GM21737 (cell line): Measurements from ENCODE around the gene RPP25.

Experiments used
- ATAC-seq: cut with Tn5 transposase; IDR thresholded peaks from one replicate; pipeline ENCODE4 v1.9.1; 2021; ENCODE audit warnings: mild to moderate bottlenecking, moderate library complexity; ENCODE audit not compliant: unreplicated experiment

The RPP25 gene, protein sequence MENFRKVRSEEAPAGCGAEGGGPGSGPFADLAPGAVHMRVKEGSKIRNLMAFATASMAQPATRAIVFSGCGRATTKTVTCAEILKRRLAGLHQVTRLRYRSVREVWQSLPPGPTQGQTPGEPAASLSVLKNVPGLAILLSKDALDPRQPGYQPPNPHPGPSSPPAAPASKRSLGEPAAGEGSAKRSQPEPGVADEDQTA

DNA sequence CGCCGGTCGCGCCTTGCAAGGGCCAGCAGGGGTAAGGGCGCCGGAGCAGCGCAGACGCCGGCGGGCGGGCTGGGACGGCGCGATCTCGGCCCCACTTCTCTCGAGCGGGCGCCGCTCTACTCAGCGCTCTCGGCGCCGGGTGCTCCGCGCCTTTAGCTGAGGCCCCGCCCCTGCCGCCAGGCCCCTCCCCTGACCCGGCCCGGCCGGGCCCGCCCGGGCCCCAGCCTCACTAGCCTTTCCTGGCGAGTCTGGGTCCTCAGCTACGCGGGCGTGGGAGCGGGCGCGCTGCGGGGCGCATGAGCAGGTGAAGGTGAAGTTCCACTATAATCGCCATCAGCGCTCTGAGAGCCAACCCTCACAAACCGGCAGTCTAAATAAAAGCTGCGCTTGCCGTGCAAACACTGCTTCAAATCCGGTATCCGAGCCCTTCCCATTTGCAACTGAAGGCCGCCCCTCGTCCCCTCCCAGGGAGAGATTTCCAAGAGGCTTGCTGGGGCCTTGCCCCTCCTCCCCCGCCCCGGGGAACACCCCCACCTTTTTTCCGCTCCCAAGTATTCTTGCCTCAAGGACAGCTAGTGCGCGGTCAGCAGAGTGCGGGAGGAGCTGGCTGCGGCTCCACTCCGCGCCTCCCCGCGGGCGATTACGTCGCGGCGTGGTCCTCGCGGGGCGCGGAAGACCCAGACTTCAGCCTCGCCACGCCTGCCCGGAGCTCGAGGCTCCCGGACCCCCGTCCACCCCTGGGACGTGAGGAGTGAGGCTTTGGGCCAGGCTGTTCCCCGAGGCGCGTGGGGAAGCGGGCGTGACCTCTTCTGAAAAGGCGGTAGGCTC is at the start of gene RPP25:
TSS of gene RPP25 (minus strand) at position 125 of the 828 bp plus-strand sequence. CDS start 189 bp downstream, outside the sequence.
- ATAC-seq, result no peak

DNA sequence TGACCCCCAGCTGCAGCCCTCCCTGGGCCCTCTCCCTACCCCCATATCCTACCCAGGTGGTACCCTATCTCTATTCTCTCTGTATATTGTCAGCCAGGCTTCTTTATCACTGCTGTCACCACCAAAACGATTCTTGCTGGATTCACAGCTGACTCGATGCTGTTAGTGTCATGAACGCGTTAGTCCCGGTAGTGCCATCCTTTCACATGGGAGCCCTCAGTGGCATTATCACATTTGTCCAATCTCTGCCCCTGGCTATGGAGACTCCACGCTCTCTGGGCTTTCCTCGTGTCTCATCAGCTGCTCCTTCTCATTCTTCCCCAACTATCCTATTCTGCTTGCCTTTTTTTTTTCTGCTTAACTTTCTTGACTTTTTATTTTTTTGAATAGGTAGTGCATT is 45.8 kb upstream of the RPP25 start:
- no peak for ATAC-seq

DNA sequence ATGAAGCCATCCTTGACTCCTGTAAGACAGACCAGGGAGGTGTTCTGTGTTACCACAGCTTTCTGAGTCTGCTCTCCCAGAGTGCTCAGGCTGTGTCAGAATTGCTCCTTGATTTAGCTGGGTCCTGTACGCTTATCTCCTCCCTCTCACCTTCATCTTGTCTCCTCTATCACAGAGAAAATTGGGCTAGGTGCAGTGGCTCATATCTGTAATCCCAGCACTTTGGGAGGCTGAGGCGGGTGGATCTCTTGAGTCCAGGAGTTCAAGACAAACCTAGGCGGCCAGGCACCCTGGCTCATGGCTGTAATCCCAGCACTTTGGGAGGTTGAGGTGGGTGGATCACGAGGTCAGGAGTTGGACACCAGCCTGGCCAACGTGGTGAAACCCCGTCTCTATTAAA is 44.7 kb upstream of the RPP25 start:
- no peak for ATAC-seq

DNA sequence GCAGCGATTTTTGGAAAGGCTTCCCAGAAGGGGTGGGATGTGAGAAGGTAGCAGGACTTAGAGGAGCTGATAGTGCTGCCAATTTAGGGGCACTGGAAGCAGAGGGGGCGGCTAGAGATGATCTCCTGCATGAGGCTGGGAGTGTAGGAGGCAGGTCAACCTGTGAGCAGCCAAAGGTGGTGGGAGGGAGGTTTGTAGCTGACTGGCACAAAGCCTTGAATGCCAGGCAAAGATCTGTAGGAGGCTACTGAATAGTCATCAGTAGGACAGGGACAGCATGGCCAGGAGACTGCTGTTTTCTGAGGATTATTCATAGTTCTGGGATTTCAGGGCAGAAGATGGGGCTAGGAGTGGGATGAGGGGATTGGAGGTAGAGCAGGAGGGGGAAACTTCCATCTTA is 41.0 kb upstream of the RPP25 start:
- no peak for ATAC-seq

DNA sequence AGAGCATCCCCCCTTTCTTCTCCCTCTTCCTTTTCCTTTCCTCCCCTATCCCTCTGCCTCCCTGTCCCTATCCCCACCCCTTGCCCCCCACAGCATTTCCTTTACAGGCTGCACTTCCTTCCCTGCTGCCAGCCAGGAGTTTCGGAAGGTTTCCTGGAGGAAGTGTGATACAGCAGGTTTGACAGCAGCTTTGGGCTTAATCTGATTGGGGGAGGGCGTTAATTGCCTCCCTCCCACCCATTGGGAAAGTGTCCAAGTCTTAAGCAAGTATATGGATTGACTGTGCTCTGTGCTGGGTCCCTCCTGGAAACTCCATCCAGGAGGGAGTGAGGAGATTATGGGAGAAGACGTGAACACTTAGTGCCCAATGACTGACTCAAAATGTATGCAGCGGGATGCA is 40.6 kb upstream of the RPP25 start:
- ATAC-seq, result no peak

DNA sequence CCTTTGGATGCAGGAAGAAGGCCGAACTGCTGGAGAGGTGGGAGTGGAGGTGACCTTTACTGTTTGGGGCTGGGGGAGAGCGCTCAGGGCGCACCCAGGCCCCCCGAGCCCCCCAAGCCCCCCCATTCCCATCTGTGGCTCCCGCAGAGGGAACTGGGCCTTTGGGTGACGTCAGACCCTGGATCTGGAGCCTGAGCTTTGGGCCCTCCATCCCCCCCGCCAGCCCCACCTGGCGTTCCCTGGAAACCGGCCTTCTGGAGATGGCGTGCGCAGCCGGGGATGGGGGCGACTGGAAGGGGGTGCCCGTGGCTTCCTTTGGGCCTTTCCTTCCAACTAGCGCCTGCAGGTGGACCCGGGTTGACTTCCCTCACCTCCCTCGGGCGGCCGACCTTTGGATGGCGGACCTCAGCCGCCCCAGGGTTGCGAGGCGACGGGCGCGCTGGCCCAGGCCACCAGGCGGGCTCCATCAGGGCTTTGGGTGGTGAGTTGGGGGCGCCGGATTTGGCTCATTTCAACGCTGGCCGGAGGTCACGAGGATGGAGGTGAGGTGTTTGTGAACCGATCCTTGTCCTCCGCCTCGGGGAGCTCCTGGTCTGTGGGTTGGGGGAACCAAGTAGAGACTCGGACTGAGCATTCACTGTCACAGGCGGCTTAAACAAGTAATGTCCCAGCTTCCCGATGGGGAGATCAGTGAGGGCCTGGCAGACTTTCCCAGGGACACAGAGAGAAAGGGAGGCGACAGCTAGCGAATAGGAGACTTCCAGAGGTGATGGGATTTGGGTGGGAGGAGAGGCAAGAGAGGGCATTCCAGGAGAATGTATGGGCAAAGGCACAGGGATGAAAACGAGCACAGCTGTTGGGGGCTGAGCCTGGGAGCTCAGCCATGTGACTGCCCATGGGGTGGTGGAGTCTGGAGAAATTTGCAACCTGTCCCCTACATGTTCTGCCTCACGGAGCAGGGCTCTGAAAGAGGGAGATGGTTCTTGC is 39.5 kb upstream of the RPP25 start:
- no peak for ATAC-seq

DNA sequence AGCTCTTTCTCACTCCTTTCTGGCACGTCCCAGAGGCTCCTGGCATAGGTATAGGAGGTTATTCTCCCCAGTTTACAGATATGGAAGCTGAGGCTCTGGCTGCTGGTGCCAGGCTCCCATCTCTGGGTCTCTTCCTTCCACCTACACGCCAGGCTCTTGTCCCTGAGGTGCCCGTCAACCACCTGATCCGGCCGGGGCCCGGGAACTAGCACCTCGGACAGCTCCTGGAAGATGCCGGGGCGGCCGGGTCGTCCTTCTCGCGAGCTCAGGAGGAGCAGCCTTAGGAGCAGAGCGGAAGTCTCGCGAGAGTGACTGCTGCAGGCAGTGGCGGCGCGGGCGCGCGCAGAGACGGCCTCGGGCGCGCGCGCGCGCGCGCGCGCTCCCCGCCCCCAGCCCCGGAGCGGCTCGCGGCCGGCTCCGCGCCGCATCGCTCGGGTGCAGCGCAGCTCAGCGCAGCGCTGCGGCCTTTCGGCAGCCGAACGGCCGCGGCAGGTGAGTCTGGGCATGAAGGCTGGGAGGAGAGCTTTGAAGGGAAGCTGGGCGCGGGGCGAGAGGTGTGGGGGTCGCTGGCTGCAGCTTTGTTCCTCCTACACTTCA is 38.7 kb upstream of the RPP25 start, which contains the start of gene SCAMP5:
TSS of gene SCAMP5 (plus strand) at position 382 of the 597 bp plus-strand sequence. CDS start 16,277 bp downstream, outside the sequence.
- peak; percentile 74 for ATAC-seq

DNA sequence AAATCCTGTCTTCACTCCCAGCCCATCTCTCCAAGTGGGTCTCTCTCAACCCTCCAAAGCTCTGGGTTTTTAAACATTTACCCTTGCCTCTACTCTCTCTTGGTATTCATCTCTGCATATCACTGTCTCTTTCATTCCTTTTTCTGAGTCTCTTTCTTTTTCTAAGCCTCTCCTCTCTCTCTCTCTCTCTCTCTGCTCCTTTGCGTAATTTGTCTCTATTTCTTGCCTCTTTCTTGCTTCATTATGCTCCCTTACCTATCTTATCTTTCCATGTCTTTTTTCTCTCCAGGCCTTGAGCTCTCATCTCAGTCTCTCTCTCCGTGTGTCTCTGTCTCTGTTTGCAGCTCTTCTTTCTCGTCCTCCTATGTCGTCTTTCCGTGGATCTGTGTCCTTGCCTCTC is 38.1 kb upstream of the RPP25 start:
- ATAC-seq, result no peak

DNA sequence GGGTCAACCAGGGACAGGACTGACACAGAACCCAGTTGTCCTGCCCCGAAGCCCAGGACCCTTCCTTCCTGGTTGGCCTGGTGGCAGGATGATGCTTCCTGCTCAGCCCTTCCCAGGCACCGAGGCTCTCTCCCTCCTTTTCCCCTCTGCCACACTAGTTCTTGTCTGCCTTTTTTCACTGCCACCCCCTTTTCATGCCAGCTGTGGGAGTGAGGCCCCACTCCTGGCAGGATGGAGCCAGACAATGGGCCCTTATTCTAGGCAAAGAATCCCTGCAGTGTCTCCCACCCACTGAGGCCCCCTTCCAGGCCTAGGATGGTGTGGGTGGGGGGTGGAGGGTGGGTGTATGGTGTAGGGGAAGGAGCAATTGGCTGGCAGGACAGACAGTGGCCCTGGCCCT is 37.7 kb upstream of the RPP25 start:
- no peak for ATAC-seq

DNA sequence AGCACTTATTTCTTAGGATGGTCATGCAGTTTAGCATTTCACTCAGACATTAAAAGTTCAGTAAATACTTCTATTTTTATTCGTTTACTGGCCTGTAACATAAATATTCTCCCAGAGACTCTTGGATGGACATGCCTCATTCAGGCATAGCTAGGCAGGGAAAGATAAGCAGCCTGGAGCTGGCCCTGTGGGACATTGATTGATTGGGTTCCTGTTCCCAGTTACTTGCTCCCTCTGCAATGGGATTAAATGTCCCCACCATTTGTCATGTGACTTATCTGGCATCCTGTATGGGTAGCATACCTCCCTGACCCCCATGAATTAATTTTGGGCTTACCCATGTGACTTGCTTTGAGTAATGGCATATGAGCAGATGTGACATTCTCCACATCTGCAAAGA is 36.0 kb upstream of the RPP25 start:
- no peak for ATAC-seq

DNA sequence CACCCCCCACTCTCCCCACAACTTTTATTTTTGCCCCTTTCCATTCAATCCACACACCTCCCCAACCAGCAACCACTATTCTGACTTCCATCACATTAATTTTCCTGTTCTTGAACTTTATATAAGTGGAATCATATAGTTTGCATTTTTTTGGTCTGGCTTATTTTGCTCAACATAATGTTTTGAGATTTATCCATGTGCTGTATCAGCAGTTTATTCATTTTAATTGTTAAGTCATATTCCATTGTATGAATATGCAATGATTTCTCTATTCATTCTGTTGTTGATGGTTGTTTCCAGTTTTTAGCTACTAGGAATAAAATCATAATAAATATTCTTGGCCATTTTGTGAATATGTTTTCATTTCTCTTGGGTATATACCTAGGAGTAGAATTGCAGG is 33.0 kb upstream of the RPP25 start:
- no peak for ATAC-seq

DNA sequence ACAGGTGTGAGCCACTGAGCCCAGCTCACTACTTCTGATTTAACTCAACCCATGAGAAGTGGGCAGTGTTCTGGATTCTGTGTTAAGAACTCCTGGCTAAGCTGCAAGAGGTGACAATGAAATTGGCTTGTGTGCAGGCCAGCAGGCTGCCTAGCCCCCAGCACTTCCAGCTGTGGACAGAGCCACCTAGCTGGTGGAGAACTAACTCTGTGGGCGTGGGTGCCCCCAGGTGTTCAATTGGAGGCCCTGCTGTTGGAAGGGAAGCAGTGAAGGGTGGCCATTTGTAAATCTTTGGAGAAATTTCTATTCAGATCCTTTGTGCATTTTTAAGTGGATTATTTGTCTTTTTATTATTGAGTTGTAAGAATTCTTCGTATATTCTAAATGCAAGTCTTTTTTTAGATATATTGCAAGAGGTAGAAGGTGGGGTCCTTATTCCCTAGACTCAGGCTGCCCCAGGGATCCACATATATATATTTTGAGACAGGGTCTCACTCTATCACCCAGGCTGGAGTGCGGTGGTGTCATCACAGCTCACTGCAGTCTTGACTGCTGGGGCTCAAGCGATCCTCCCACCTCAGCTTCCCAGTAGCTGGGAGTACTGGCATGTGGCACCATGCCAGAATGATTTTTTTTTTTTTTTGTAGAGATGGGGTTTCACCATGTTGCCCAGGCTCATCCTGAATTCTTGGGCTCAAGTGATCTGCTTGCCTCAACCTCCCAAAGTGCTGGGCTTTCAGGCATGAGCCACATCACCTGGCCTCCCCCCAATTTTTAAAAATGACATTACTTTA is 31.6 kb upstream of the RPP25 start:
- ATAC-seq, result no peak

DNA sequence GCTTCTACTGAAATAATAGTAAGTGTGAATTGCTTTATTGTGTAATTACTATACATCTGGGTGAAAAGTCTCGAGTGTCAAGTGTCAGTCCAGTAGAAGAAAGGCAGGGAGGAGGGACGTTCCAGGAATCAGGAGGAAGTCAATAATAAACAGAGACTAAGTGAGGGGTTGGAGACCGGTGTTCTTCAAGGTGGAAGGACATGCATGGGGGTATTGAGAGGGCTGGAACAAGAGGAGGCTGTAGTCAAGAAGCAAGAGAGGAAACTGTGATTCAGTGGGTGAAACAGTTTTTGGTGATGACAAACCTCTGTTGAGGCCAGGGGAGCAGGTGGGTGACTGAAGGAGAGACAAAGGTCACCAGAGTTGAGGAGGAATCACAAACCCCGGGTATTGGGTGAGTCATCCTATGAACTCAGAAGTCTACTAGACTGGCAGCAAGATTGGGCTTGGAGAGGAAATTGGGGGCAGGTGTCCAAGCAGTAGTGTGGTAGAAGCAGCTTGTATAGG is 27.2 kb upstream of the RPP25 start:
- ATAC-seq, result no peak

DNA sequence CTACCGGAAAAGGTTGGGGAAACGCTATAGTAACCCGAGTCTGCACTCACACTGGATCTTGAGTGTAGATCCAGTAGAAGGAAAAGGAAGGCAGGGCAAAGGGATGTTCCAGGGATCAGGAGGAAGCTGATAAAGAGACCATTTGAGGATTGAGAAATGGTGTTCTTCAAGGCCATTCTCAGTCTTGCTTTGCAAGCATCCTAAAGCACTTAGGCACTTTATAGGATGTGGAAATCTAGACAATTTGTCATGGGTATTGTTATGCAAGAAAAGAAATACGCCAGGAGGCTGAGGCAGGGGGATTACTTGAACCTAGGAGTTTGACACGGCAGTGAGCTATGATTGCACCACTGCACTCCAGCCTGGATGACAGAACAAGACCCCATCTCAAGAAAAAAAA is 25.6 kb upstream of the RPP25 start:
- no peak for ATAC-seq

DNA sequence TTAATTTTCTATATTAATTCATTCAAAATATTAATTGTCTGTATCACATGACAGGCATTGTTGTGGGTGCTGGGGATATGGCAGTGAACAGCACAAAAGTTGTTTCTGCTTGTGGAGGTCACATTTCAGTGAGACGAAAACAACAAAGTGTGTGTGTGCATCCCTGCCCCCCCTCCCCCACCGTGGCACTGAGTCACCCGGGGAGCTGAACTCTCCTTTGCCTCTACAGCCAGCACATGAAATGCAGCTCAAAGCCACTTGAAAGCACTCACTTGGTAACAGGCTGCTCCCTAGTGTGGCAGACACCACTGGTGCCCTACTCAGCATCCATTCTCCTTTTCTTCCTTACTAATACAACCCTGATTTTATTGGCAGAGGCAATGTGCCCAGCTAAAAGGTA is 21.9 kb upstream of the RPP25 start:
- ATAC-seq, result no peak

DNA sequence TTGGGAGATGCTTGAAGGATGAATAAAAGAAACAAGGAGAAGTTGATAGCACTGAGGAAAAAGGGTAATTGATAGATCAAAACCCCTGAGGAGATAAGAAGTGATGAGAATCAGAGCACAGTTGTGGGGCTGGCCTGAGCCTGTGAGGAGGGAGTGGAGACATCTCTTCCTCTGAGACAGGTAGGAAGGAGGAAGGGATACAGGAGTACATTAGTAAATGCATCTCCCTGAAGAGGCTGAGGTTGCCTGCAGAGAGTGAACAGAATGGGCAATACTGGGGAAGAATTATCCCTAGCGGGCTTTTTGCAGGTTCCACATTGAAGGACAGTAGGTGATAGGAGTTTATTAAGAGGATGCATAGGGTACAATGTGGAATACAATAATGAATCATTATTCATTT is 21.5 kb upstream of the RPP25 start:
- no peak for ATAC-seq

DNA sequence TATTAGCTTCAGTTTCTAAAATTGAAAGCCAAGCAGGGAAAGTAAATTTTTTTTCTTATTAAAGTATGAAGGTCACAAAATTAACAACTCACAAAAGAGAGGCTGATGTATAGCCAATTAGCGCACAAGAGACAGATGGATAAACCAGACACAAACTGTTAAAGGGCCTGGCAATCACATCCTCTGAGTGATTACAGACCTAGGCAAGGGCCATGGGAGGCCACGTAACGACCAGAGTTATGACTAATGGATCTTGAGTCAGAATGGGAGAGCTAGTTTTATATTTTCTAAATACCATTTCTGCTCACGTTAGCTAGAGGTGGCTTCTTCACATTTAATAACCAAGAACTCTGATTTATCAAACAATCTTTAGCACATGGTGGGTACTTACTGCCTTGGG is 21.0 kb upstream of the RPP25 start:
- no peak for ATAC-seq

DNA sequence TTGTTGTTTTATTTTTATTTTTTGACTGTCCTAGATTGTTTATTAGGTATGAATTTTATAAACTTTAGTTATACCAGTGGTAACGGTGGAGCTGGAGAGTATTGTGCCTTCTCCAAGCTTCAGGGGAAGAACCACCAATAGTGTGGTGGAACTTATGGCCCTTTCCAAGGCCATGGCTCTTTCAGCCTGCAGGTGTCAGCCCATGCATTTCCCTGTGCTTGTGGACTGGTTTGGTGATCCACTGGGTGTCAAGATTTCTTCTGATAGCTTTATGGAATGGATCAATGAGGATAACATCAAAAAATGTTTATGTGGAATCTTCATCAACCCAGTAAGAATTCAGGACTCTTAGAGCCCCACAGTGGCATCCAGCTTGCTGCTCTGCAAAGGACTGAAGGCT is 19.6 kb upstream of the RPP25 start:
- ATAC-seq, result no peak

DNA sequence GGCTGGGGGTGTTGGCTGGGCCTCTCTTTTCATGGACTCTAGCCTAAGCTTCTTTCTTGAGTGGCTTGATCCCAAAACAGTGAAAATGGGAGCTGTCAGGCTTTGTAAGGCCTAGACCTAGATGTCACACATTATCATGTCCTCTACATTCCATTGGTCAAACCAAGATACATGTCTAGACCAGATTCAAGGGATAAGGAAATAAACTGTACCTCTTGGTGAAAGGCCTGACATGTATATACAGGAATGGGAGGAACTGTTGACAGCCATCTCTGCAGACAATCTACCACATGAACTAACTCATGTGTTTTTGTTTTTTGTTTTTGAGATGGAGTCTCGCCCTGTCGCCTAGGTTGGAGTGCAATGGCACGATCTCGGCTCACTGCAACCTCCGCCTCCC is 11.1 kb upstream of the RPP25 start:
- ATAC-seq, result no peak

DNA sequence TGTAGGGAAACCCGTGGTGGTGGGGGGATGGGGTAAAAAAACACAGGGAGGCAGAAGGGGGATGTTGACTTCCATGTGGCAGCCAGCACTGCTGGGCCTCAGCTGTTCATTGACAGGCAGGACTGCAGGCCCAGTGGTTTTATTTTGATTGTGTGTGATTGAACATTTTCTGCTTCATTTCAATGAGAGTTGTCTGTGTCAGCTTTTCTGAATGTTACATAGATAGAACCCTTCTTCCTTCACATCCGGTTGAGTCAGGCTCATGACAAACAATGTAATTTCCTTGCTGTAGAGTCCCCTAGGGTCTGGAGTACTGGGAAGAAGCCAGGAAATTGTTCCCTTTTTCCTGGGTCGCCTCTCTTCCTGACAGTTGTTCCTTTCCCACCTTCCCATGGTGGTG is 8.2 kb upstream of the RPP25 start:
- no peak for ATAC-seq
